Astrocyte of the cerebellum (primary cell): ENCODE data around the gene IFNL3.

ENCODE experiments used
- DNase-seq: peaks from one replicate; pipeline ENCODE4 v3.0.0-alpha.2; 2011; ENCODE audit warnings: low read depth
- H3K4me3 ChIP-seq: 2 replicates; pipeline ENCODE4 v1.5.1; 2011; ENCODE audit warnings: mild to moderate bottlenecking, low read depth, low read length, moderate library complexity
- CTCF ChIP-seq: IDR thresholded peaks from 2 replicates; pipeline ENCODE4 v1.5.1; 2012; ENCODE audit warnings: low read length, low read depth, moderate library complexity, mild to moderate bottlenecking; ENCODE audit errors: missing control alignments
- in situ Hi-C: cut with HindIII; loops from 2 replicates; pipeline ENCODE4 v1.10.0; 2017; ENCODE audit warnings: low sequenced_read_pairs

IFNL3 gene

GRCh38 chr19:39197808-39198207 lies 47.0 kb downstream of the IFNL3 start:
- in situ Hi-C loops, result no loop called here
- no peak for TF ChIP-seq CTCF
- H3K4me3 ChIP-seq, result no peak overlapping the region
- DNase-seq, result no peak

- in situ Hi-C loops, result no loop called here
- TF ChIP-seq CTCF, result no peak
- DNase-seq, result no peak
- no peak within 1 kb of the TSS for H3K4me3 ChIP-seq
Measured at GRCh38 chr19:39196860-39197562, 47.8 kb downstream of the IFNL3 start, which contains the start of gene NCCRP1. Gene NCCRP1, plus strand, starts transcription at chr19:39196964. Its CDS starts 19 bp downstream, at chr19:39196983.

- in situ Hi-C loops, result no loop called here
- H3K4me3 ChIP-seq, result no peak overlapping the region
- DNase-seq, result no peak
- no peak for TF ChIP-seq CTCF
Measured at GRCh38 chr19:39196320-39196719, 48.5 kb downstream of the IFNL3 start.

- in situ Hi-C loops, result no loop called here
- TF ChIP-seq CTCF, result no peak
- DNase-seq, result no peak
- no peak overlapping the region for H3K4me3 ChIP-seq
Measured at GRCh38 chr19:39195755-39196154, 49.1 kb downstream of the IFNL3 start.

- no peak for DNase-seq
- TF ChIP-seq CTCF, result no peak
- no peak overlapping the region for H3K4me3 ChIP-seq
- in situ Hi-C loops, result no loop called here
Measured at GRCh38 chr19:39194832-39195542, 49.8 kb downstream of the IFNL3 start.

GRCh38 chr19:39193803-39194202 lies 51.0 kb downstream of the IFNL3 start:
- H3K4me3 ChIP-seq, result no peak overlapping the region
- TF ChIP-seq CTCF, result no peak
- DNase-seq, result no peak
- in situ Hi-C loops, result no loop called here
